GM12878 (cell line): Measurements from ENCODE around the gene PHGDH. TPM values are rescaled to one million over a fixed set of nuclear protein-coding genes. Genes with fewer than 3 reads are reported as not detected.

Source experiments
- ATAC-seq: fragments of 200-7000 bp; cut with Tn5 transposase; 3 replicates; pipeline ENCODE4 v1.9.1; 2020; ENCODE audit warnings: mild to moderate bottlenecking, moderate library complexity
- BruUV-seq: library from RNA; stranded (reverse); fragments of 400-500 nt; replicated peaks from 2 replicates; lab custom pipeline; 2021; lab: Mats Ljungman, UMichigan
- CTCF ChIA-PET: fragments of 300-600 bp; sonication (Branson Sonifier 250); formaldehyde crosslinking; extraction: SDS; loops from one replicate; lab custom pipeline; 2021; ENCODE audit warnings: inconsistent platforms; lab: Yijun Ruan, JAX
- POLR2A ChIA-PET: fragments of 350-600 bp; formaldehyde crosslinking; extraction: SDS; loops from one replicate; lab custom pipeline; 2021; ENCODE audit warnings: inconsistent platforms; lab: Charles Lee
- RAD21 ChIA-PET: fragments of 300-600 bp; sonication (Branson Sonifier 250); formaldehyde crosslinking; loops from one replicate; lab custom pipeline; 2023; ENCODE audit warnings: antibody characterized with exemption; ENCODE audit not compliant: unreplicated experiment; lab: Charles Lee
- SMC1A ChIA-PET: fragments of 300-600 bp; sonication (Branson Sonifier 250); formaldehyde crosslinking; loops from one replicate; lab custom pipeline; 2023; ENCODE audit not compliant: unreplicated experiment, uncharacterized antibody; lab: Charles Lee
- DNase-seq: peaks from one replicate; pipeline ENCODE4 v3.0.0-alpha.2; 2011; ENCODE audit warnings: low read depth, low spot score
- FAIRE-seq: peaks from 3 replicates; lab custom pipeline; 2011; peaks lifted over from hg19 to GRCh38; lab: Jason Lieb, UNC
- H2AFZ ChIP-seq: 2 replicates; pipeline ENCODE4 v1.6.0; 2011; ENCODE audit warnings: low read depth, low read length, control low read depth; ENCODE audit not compliant: control insufficient read depth
- H3K27ac ChIP-seq: 2 replicates; pipeline ENCODE4 v1.5.1; 2011; ENCODE audit warnings: control low read depth; ENCODE audit not compliant: control insufficient read depth, insufficient read depth
- H3K27me3 ChIP-seq, 2 experiments: replicated peaks in 1 of 2; 2 replicates each; pipeline versions ENCODE4 v1.6.0 to v1.6.1; 2011; ENCODE audit warnings: low read length in 1 of 2; ENCODE audit not compliant: control insufficient read depth in 2 of 2, insufficient read depth in 2 of 2
- H3K36me3 ChIP-seq, 2 experiments: 2 replicates each; pipeline ENCODE4 v1.5.1; 2011; ENCODE audit warnings: low read length in 1 of 2; ENCODE audit not compliant: control insufficient read depth in 2 of 2, insufficient read depth in 2 of 2
- H3K4me1 ChIP-seq: 2 replicates; pipeline ENCODE4 v1.6.1; 2011; ENCODE audit warnings: mild to moderate bottlenecking, low read length, moderate library complexity, mixed read lengths; ENCODE audit not compliant: control insufficient read depth, insufficient read depth
- H3K4me2 ChIP-seq: 2 replicates; pipeline ENCODE4 v1.6.0; 2011; ENCODE audit warnings: control low read depth; ENCODE audit not compliant: control insufficient read depth, insufficient read depth
- H3K4me3 ChIP-seq: fragments of 200-600 bp; sonication (generic); 2 replicates; pipeline ENCODE4 v1.5.1; 2016
- H3K79me2 ChIP-seq: 2 replicates; pipeline ENCODE4 v1.6.0; 2011; ENCODE audit warnings: low read length; ENCODE audit not compliant: control insufficient read depth, insufficient read depth
- H3K9ac ChIP-seq: 2 replicates; pipeline ENCODE4 v1.8.0; 2011; ENCODE audit warnings: low read length, control low read depth, mixed read lengths; ENCODE audit not compliant: control insufficient read depth, insufficient read depth
- H3K9me3 ChIP-seq: replicated peaks from 3 replicates; pipeline ENCODE4 v1.5.1; 2011; ENCODE audit warnings: mild to moderate bottlenecking, low read length; ENCODE audit not compliant: control insufficient read depth, insufficient read depth
- H4K20me1 ChIP-seq: 2 replicates; pipeline ENCODE4 v1.6.0; 2011; ENCODE audit not compliant: control insufficient read depth, insufficient read depth
- ATF7 ChIP-seq: fragments of 450-650 bp; IDR thresholded peaks from 2 replicates; pipeline ENCODE4 v1.6.1; 2016; ENCODE audit warnings: low read depth, mild to moderate bottlenecking
- CHD1 ChIP-seq: IDR thresholded peaks from 2 replicates; pipeline ENCODE4 v1.6.1; 2012; ENCODE audit warnings: low read depth, low read length, improper control_type of control experiment
- HDAC6 ChIP-seq: fragments of 200-600 bp; sonication (generic); IDR thresholded peaks from one replicate; pipeline ENCODE4 v1.8.0; 2017; ENCODE audit warnings: antibody characterized with exemption; ENCODE audit not compliant: unreplicated experiment
- MXI1 ChIP-seq: fragments of 150-350 bp; IDR thresholded peaks from 2 replicates; pipeline ENCODE4 v1.6.1; 2011; ENCODE audit warnings: low read depth, mild to moderate bottlenecking, inconsistent platforms, low read length, improper control_type of control experiment
- MYB ChIP-seq: fragments of 150-350 bp; IDR thresholded peaks from 2 replicates; pipeline ENCODE4 v1.6.1; 2014; ENCODE audit warnings: mild to moderate bottlenecking, low read depth, low read length, borderline replicate concordance
- NR2F1 ChIP-seq: fragments of 450-650 bp; conservative IDR thresholded peaks from 2 replicates; pipeline ENCODE4 v1.6.1; 2017; ENCODE audit warnings: mild to moderate bottlenecking
- RAD21 ChIP-seq: IDR thresholded peaks from 2 replicates; pipeline ENCODE4 v1.6.1; 2011; ENCODE audit warnings: mild to moderate bottlenecking, low read depth, low read length, moderate library complexity; ENCODE audit not compliant: insufficient read depth
- RFX5 ChIP-seq: IDR thresholded peaks from 2 replicates; pipeline ENCODE4 v1.6.1; 2011; ENCODE audit warnings: low read depth, low read length, improper control_type of control experiment
- SMAD1 ChIP-seq: fragments of 450-650 bp; IDR thresholded peaks from 2 replicates; pipeline ENCODE4 v1.6.1; 2018; ENCODE audit warnings: mild to moderate bottlenecking, low read depth; ENCODE audit not compliant: partially characterized antibody
- TAF1 ChIP-seq: IDR thresholded peaks from 2 replicates; pipeline ENCODE4 v1.6.1; 2011; ENCODE audit warnings: mild to moderate bottlenecking, low read depth, low read length, borderline replicate concordance
- ZNF207 ChIP-seq: fragments of 450-650 bp; IDR thresholded peaks from 2 replicates; pipeline ENCODE4 v1.6.1; 2014; ENCODE audit warnings: antibody characterized with exemption, mild to moderate bottlenecking, borderline replicate concordance
- ZSCAN29 ChIP-seq: fragments of 450-650 bp; IDR thresholded peaks from 2 replicates; pipeline ENCODE4 v1.6.1; 2017; ENCODE audit warnings: mild to moderate bottlenecking, moderate library complexity
- WGBS: methylation state at CpG from one replicate; pipeline ENCODE4 v1.1.6; 2016; ENCODE audit warnings: low lambda C conversion rate; ENCODE audit not compliant: insufficient replicate concordance, insufficient coverage; ENCODE audit errors: missing lambda C conversion rate; 5-methylcytosine and 5-hydroxymethylcytosine counted together
- in situ Hi-C: fragments of 300-500 bp; cut with MboI; formaldehyde crosslinking; loops from 9 replicates; pipeline ENCODE4 v1.14.3; 2018; ENCODE audit warnings: mixed read lengths
- intact Hi-C: fragments of 100-400 bp; cut with micrococcal nuclease; formaldehyde crosslinking; loops from one replicate; pipeline ENCODE4 v1.14.2; 2022; ENCODE audit not compliant: unreplicated experiment
- polyA plus RNA-seq, 11 experiments: library from polyadenylated mRNA; depleted of rRNA in 4 of 11; unstranded in 6 of 11; stranded (reverse) in 5 of 11; fragments of >200 nt; fragmentation: Nextera tagmentation in 4 of 11; fragmentation: Illumina TruSeq in 1 of 11; extraction: Ambion mirVana in 4 of 11; extraction: Trizol in 1 of 11; gene quantifications; 1 replicate in 1 of 11; 2 replicates in 10 of 11; pipeline versions ENCODE4 v1.2.1 to v1.2.3, GENCODE V29; 2011 to 2016; ENCODE audit warnings: inconsistent platforms in 2 of 11, missing spikeins in 2 of 11, low read depth in 1 of 11
- total RNA-seq, 4 experiments: library from RNA; depleted of rRNA in 3 of 4; stranded (reverse); fragments of >200 nt in 3 of 4; fragmentation: Illumina TruSeq in 1 of 4; extraction: Trizol in 1 of 4; gene quantifications; 2 replicates each; pipeline versions ENCODE4 v1.2.1 to v1.2.3, GENCODE V29; 2013 to 2021
- TF ChIP-seq, protein P1 (sequence below): fragments of 450-650 bp; conservative IDR thresholded peaks from 2 replicates; pipeline ENCODE4 v1.6.1; 2017; ENCODE audit warnings: mild to moderate bottlenecking, moderate library complexity
- TF ChIP-seq, protein P2 (sequence below): fragments of 450-650 bp; IDR thresholded peaks from 2 replicates; pipeline ENCODE4 v1.6.1; 2017; ENCODE audit warnings: mild to moderate bottlenecking, moderate library complexity
- TF ChIP-seq, protein P3 (sequence below): fragments of 450-650 bp; IDR thresholded peaks from 2 replicates; pipeline ENCODE4 v1.6.1; 2017; ENCODE audit warnings: mild to moderate bottlenecking

The PHGDH gene
- total and polyA plus RNA-seq, 10 of the 15 experiments (the other 5 are each of a cell fraction or from before 2014, with no cell fraction given) = 3.9 to 47.8 (median 25.9) TPM

GRCh38 chr1:119731060-119731459 is 19.3 kb downstream of the PHGDH start:
- DNase-seq = no peak
- no peak overlapping the region for H3K4me3 ChIP-seq
- POLR2A ChIA-PET = no interaction called here
- no peak overlapping the region for H2AFZ ChIP-seq
- 44% methylated on average over 5 of the region's 5 CpGs for WGBS
- SMC1A ChIA-PET = interaction anchor here (0.8 kb wide), 1 partner anchor 15 kb away, joined by 3 read pairs; no protein-coding TSS in a partner anchor
- H3K79me2 ChIP-seq = no peaks in the 10 kb centered on the region
- CTCF ChIA-PET = interaction anchor here (1.2 to 1.3 kb wide), 2 partner anchors 12 to 56 kb away, joined by 3 to 5 read pairs; no protein-coding TSS in a partner anchor
- H3K27ac ChIP-seq = no peak overlapping the region
- intact Hi-C loops = no loop called here
- no peaks in the 10 kb centered on the region for H3K9me3 ChIP-seq
- no peaks in the 10 kb centered on the region for H4K20me1 ChIP-seq
- peaks cover 0 to 2% of the 10 kb centered on the region in 2 experiments; a peak in 2 of 4 replicates for H3K36me3 ChIP-seq
- no TSS peak for BruUV-seq
- ATAC-seq = no peak
- FAIRE-seq = no peak
- RAD21 ChIA-PET = no interaction called here
- no peaks in the 10 kb centered on the region for H3K4me1 ChIP-seq
- no peak overlapping the region for H3K4me2 ChIP-seq
- H3K27me3 ChIP-seq = no peaks in the 10 kb centered on the region
- in situ Hi-C loops = no loop called here
- H3K9ac ChIP-seq = no peak overlapping the region
- TF ChIP-seq ATF7 (no peak), RAD21 (no peak), SMAD1 (no peak), ZNF207 (no peak), CHD1 (no peak), HDAC6 (no peak), TAF1 (no peak), MXI1 (no peak), MYB (no peak), RFX5 (no peak), ZSCAN29 (no peak), NR2F1 (no peak)
- TF ChIP-seq, protein P1, sequence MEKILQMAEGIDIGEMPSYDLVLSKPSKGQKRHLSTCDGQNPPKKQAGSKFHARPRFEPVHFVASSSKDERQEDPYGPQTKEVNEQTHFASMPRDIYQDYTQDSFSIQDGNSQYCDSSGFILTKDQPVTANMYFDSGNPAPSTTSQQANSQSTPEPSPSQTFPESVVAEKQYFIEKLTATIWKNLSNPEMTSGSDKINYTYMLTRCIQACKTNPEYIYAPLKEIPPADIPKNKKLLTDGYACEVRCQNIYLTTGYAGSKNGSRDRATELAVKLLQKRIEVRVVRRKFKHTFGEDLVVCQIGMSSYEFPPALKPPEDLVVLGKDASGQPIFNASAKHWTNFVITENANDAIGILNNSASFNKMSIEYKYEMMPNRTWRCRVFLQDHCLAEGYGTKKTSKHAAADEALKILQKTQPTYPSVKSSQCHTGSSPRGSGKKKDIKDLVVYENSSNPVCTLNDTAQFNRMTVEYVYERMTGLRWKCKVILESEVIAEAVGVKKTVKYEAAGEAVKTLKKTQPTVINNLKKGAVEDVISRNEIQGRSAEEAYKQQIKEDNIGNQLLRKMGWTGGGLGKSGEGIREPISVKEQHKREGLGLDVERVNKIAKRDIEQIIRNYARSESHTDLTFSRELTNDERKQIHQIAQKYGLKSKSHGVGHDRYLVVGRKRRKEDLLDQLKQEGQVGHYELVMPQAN = no peak
- TF ChIP-seq, protein P2, sequence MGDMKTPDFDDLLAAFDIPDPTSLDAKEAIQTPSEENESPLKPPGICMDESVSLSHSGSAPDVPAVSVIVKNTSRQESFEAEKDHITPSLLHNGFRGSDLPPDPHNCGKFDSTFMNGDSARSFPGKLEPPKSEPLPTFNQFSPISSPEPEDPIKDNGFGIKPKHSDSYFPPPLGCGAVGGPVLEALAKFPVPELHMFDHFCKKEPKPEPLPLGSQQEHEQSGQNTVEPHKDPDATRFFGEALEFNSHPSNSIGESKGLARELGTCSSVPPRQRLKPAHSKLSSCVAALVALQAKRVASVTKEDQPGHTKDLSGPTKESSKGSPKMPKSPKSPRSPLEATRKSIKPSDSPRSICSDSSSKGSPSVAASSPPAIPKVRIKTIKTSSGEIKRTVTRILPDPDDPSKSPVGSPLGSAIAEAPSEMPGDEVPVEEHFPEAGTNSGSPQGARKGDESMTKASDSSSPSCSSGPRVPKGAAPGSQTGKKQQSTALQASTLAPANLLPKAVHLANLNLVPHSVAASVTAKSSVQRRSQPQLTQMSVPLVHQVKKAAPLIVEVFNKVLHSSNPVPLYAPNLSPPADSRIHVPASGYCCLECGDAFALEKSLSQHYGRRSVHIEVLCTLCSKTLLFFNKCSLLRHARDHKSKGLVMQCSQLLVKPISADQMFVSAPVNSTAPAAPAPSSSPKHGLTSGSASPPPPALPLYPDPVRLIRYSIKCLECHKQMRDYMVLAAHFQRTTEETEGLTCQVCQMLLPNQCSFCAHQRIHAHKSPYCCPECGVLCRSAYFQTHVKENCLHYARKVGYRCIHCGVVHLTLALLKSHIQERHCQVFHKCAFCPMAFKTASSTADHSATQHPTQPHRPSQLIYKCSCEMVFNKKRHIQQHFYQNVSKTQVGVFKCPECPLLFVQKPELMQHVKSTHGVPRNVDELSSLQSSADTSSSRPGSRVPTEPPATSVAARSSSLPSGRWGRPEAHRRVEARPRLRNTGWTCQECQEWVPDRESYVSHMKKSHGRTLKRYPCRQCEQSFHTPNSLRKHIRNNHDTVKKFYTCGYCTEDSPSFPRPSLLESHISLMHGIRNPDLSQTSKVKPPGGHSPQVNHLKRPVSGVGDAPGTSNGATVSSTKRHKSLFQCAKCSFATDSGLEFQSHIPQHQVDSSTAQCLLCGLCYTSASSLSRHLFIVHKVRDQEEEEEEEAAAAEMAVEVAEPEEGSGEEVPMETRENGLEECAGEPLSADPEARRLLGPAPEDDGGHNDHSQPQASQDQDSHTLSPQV = no peak
- TF ChIP-seq, protein P3, sequence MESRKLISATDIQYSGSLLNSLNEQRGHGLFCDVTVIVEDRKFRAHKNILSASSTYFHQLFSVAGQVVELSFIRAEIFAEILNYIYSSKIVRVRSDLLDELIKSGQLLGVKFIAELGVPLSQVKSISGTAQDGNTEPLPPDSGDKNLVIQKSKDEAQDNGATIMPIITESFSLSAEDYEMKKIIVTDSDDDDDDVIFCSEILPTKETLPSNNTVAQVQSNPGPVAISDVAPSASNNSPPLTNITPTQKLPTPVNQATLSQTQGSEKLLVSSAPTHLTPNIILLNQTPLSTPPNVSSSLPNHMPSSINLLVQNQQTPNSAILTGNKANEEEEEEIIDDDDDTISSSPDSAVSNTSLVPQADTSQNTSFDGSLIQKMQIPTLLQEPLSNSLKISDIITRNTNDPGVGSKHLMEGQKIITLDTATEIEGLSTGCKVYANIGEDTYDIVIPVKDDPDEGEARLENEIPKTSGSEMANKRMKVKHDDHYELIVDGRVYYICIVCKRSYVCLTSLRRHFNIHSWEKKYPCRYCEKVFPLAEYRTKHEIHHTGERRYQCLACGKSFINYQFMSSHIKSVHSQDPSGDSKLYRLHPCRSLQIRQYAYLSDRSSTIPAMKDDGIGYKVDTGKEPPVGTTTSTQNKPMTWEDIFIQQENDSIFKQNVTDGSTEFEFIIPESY = no peak
